ENCODE data around the gene PPM1L. TPM values are rescaled to one million over a fixed set of nuclear protein-coding genes. Genes with fewer than 3 reads are reported as not detected.

Gene PPM1L
- total and polyA plus RNA-seq, 2 experiments from 2014 or later = 1.2 to 12.6 TPM

DNA sequence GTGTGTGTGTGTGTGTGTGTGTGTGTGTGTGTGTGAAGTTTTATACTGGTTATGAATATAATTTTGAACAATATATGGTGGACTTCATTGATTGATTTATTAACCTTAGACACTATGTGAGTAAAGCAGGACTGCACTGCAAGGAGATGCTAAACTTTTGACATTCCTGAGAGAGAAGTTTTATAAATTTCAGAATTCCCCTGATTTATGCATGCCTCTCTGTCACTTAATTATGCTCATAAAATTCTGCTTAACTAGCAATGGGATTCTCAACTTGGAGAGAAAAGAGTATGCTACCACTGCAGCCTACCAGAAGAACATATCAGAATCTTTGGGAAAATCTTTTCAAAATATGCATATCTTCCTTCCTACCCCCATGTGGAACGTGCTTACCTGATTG, 204.5 kb downstream of the PPM1L start:
- Histone ChIP-seq H3K27ac (no peak overlapping the region), H3K4me3 (no peak overlapping the region), H3K9me3 (ENCODE audit: low read depth) (no peaks in the 10 kb centered on the region), H3K4me1 (ENCODE audit: low read depth) (no peaks in the 10 kb centered on the region), H3K27me3 (no peaks in the 10 kb centered on the region), H3K36me3 (no peaks in the 10 kb centered on the region)
- TF ChIP-seq CTCF (IDR thresholded peaks at IDR 0.05; ENCODE audit: low read depth, low read length) = no peak
- no peak for DNase-seq (ENCODE audit: low read depth in 1 of 2, low spot score in 1 of 2)

DNA sequence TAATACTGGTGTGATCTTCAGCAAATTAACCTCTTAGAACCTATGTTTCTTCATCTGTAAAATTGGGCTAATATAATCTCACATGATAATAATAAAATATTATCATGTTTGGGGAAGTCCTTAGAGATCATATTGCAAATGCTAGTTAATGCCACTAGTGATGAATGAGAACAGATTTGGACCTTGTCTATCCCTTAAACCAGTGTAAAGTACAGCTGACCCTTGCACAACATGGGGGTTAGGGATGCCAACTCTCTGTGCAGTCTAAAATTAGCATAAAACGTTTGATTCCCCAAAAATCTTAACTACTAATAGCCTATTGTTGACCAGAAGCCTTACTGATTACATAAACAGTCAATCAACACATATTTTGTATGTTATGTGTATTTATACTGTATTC, 207.9 kb downstream of the PPM1L start:
- H3K4me1 ChIP-seq (ENCODE audit: low read depth) = no peaks in the 10 kb centered on the region
- no peaks in the 10 kb centered on the region for H3K27me3 ChIP-seq
- H3K36me3 ChIP-seq = no peaks in the 10 kb centered on the region
- no peak for DNase-seq (ENCODE audit: low read depth in 1 of 2, low spot score in 1 of 2)
- H3K27ac ChIP-seq = no peak overlapping the region
- H3K4me3 ChIP-seq = no peak overlapping the region
- no peak for TF ChIP-seq CTCF (IDR thresholded peaks at IDR 0.05; ENCODE audit: low read depth, low read length)
- no peaks in the 10 kb centered on the region for H3K9me3 ChIP-seq (ENCODE audit: low read depth)

DNA sequence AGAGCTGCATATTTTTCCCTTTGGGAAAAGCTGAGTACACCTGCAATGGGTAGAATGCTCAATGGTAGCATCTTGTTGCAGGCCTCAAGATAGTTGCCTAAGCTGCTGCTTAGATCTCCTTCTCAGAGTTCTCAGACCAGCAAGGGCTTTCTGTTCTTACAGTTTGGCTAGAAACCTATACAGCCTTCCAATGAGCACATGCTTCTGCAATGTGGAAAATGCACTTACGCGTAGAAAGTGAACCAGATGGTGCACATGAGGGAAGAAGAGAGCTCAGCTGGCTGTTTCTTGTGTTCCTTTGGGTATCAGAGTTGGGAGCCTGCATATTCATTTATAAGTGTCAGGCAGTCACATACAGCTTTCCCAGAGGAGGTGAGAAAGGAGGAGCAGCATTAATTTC, 212.7 kb downstream of the PPM1L start:
- Histone ChIP-seq H3K9me3 (ENCODE audit: low read depth) (no peaks in the 10 kb centered on the region), H3K4me1 (ENCODE audit: low read depth) (no peaks in the 10 kb centered on the region), H3K27ac (no peak overlapping the region), H3K4me3 (no peak overlapping the region), H3K36me3 (no peaks in the 10 kb centered on the region), H3K27me3 (no peaks in the 10 kb centered on the region)
- no peak for TF ChIP-seq CTCF (IDR thresholded peaks at IDR 0.05; ENCODE audit: low read depth, low read length)
- no peak for DNase-seq (ENCODE audit: low read depth in 1 of 2, low spot score in 1 of 2)

GRCh38 chr3:160973067-160973809, 217.2 kb downstream of the PPM1L start:
- no peak for DNase-seq (ENCODE audit: low read depth in 1 of 2, low spot score in 1 of 2)
- Histone ChIP-seq H3K4me3 (no peak overlapping the region), H3K27ac (no peak overlapping the region), H3K4me1 (ENCODE audit: low read depth) (no peaks in the 10 kb centered on the region), H3K27me3 (no peaks in the 10 kb centered on the region), H3K9me3 (ENCODE audit: low read depth) (no peaks in the 10 kb centered on the region), H3K36me3 (no peaks in the 10 kb centered on the region)
- no peak for TF ChIP-seq CTCF (IDR thresholded peaks at IDR 0.05; ENCODE audit: low read depth, low read length)

DNA sequence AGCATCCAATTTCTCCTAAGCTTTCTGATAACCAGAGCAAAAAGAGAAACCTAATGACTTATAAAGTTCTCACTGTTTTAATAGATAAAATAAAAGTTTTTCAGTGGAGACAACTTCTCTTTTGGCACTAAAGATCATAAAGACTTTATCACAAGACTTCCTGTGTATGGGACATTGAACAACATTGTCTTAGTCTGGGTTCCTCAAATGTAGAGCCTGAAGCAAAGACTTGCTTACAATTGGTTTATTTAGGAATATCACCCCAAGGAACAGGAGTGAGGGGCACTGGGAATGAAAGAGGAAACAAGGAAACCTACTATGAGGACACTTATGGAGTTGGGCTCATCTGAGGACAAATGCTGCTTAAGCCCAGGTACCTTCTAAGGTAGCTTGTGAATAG, 221.7 kb downstream of the PPM1L start:
- Histone ChIP-seq H3K36me3 (no peaks in the 10 kb centered on the region), H3K4me1 (ENCODE audit: low read depth) (no peaks in the 10 kb centered on the region), H3K9me3 (ENCODE audit: low read depth) (no peaks in the 10 kb centered on the region), H3K4me3 (no peak overlapping the region), H3K27ac (no peak overlapping the region), H3K27me3 (no peaks in the 10 kb centered on the region)
- no peak for TF ChIP-seq CTCF (IDR thresholded peaks at IDR 0.05; ENCODE audit: low read depth, low read length)
- no peak for DNase-seq (ENCODE audit: low read depth in 1 of 2, low spot score in 1 of 2)
